Osteocyte (in vitro differentiated cells): ENCODE results near the gene BCL6B. TPM values are rescaled to one million over a fixed set of nuclear protein-coding genes. Genes with fewer than 3 reads are reported as not detected.

Source experiments
- DNase-seq: peaks from one replicate; pipeline ENCODE4 v3.0.0; 2021; ENCODE audit warnings: mixed read lengths; ENCODE audit not compliant: unreplicated experiment; ENCODE audit errors: extremely low spot score
- H3K27ac Mint-ChIP-seq: one replicate; pipeline ENCODE4 v1.8.0; 2021; ENCODE audit warnings: mild to moderate bottlenecking, mixed read lengths; ENCODE audit not compliant: unreplicated experiment
- H3K27me3 Mint-ChIP-seq: one replicate; pipeline ENCODE4 v1.8.0; 2021; ENCODE audit warnings: mixed read lengths; ENCODE audit not compliant: unreplicated experiment
- H3K36me3 Mint-ChIP-seq: one replicate; pipeline ENCODE4 v1.8.0; 2021; ENCODE audit warnings: mixed read lengths; ENCODE audit not compliant: unreplicated experiment
- H3K4me1 Mint-ChIP-seq: one replicate; pipeline ENCODE4 v1.8.0; 2021; ENCODE audit warnings: mixed read lengths; ENCODE audit not compliant: unreplicated experiment
- H3K4me3 Mint-ChIP-seq: one replicate; pipeline ENCODE4 v1.8.0; 2021; ENCODE audit warnings: mild to moderate bottlenecking, moderate library complexity, mixed read lengths; ENCODE audit not compliant: unreplicated experiment
- H3K9me3 Mint-ChIP-seq: one replicate; pipeline ENCODE4 v1.8.0; 2021; ENCODE audit warnings: mixed read lengths; ENCODE audit not compliant: unreplicated experiment
- CTCF ChIP-seq: fragments of 200-600 bp; sonication (generic); IDR thresholded peaks from 2 replicates; pipeline ENCODE4 v1.5.0; 2021; ENCODE audit warnings: antibody characterized with exemption, mild to moderate bottlenecking, moderate library complexity
- total RNA-seq: library from RNA; stranded (reverse); gene quantifications from 2 replicates; pipeline ENCODE4 v1.2.1, GENCODE V29; 2021

BCL6B gene
- total RNA-seq, 1 donor from 2014 or later: not detected

GRCh38 chr17:7072406-7072805 lies 49.6 kb downstream of the BCL6B start:
- H3K27ac Mint-ChIP-seq: no peak overlapping the region
- H3K36me3 Mint-ChIP-seq: no peaks in the 10 kb centered on the region
- no peaks in the 10 kb centered on the region for H3K4me1 Mint-ChIP-seq
- no peak for DNase-seq
- H3K9me3 Mint-ChIP-seq: peaks cover 9% of the 10 kb centered on the region
- peaks cover 20% of the 10 kb centered on the region for H3K27me3 Mint-ChIP-seq
- no peak for TF ChIP-seq CTCF
- no peak overlapping the region for H3K4me3 Mint-ChIP-seq

- TF ChIP-seq CTCF: no peak
- H3K36me3 Mint-ChIP-seq: no peaks in the 10 kb centered on the region
- no peak overlapping the region for H3K27ac Mint-ChIP-seq
- H3K4me1 Mint-ChIP-seq: no peaks in the 10 kb centered on the region
- H3K27me3 Mint-ChIP-seq: peaks cover 17% of the 10 kb centered on the region
- no peak overlapping the region for H3K4me3 Mint-ChIP-seq
- H3K9me3 Mint-ChIP-seq: no peaks in the 10 kb centered on the region
- no peak for DNase-seq
These were observed 52.1 kb downstream of the BCL6B start for GRCh38 chr17:7074931-7075330.

GRCh38 chr17:7077911-7078546 lies 55.2 kb downstream of the BCL6B start:
- no peak for DNase-seq
- TF ChIP-seq CTCF: no peak

GRCh38 chr17:7078711-7079110 lies 55.9 kb downstream of the BCL6B start:
- H3K27ac Mint-ChIP-seq: no peak overlapping the region
- no peaks in the 10 kb centered on the region for H3K9me3 Mint-ChIP-seq
- no peak for TF ChIP-seq CTCF
- no peaks in the 10 kb centered on the region for H3K36me3 Mint-ChIP-seq
- H3K4me1 Mint-ChIP-seq: no peaks in the 10 kb centered on the region
- no peak for DNase-seq
- no peak overlapping the region for H3K4me3 Mint-ChIP-seq
- H3K27me3 Mint-ChIP-seq: peaks cover 9% of the 10 kb centered on the region

More at GRCh38 chr17:7077911-7078546, 55.2 kb downstream of the BCL6B start:
- Mint-ChIP-seq H3K27me3 (peaks cover 6% of the 10 kb centered on the region), H3K36me3 (no peaks in the 10 kb centered on the region), H3K27ac (no peak overlapping the region), H3K4me1 (no peaks in the 10 kb centered on the region), H3K9me3 (no peaks in the 10 kb centered on the region), H3K4me3 (no peak overlapping the region)

Other genes with a start within 250 kb of the BCL6B start
- gene FBXO39, start 246.8 kb upstream of the BCL6B start, total RNA-seq: not detected in 2 replicates
- gene TEKT1, start 191.3 kb upstream of the BCL6B start, total RNA-seq: not detected in 2 replicates
- gene ALOX12, start 27.0 kb upstream of the BCL6B start, total RNA-seq: not detected in 2 replicates
- gene RNASEK, start 10.4 kb upstream of the BCL6B start, total RNA-seq: 255 and 269 TPM in 2 replicates
- 4.4 and 7.9 TPM in 2 replicates for gene SLC16A13, start 13.0 kb downstream of the BCL6B start, total RNA-seq
- gene SLC16A11, start 21.0 kb downstream of the BCL6B start, total RNA-seq: 0.57 and 0.75 TPM in 2 replicates
- gene CLEC10A, start 57.2 kb downstream of the BCL6B start, total RNA-seq: not detected in 2 replicates
- gene ASGR2, start 91.8 kb downstream of the BCL6B start, total RNA-seq: not detected in 2 replicates
- gene ASGR1, start 156.3 kb downstream of the BCL6B start, total RNA-seq: 1.6 and 2.4 TPM in 2 replicates
- gene DLG4, start 196.8 kb downstream of the BCL6B start, total RNA-seq: 32.6 and 38.5 TPM in 2 replicates
- 302 and 354 TPM in 2 replicates for gene ACADVL, start 196.9 kb downstream of the BCL6B start, total RNA-seq
- gene DVL2, start 211.5 kb downstream of the BCL6B start, total RNA-seq: 87.7 and 99.7 TPM in 2 replicates
- 51.6 and 54.7 TPM in 2 replicates for gene PHF23, start 216.4 kb downstream of the BCL6B start, total RNA-seq
- gene GABARAP, start 219.4 kb downstream of the BCL6B start, total RNA-seq: 642 TPM in 2 replicates
- gene CTDNEP1, start 228.7 kb downstream of the BCL6B start, total RNA-seq: 145 and 151 TPM in 2 replicates
- 30.2 and 37.6 TPM in 2 replicates for gene ELP5, start 229.2 kb downstream of the BCL6B start, total RNA-seq
- 0.27 and 0.89 TPM in 2 replicates for gene CLDN7, start 239.4 kb downstream of the BCL6B start, total RNA-seq